Ramos (cell line): ENCODE measurements around the gene ART4.

ENCODE experiments used
- in situ Hi-C: fragments of 300-500 bp; cut with MboI; formaldehyde crosslinking; loops from one replicate; pipeline ENCODE4 v1.14.3; 2022; ENCODE audit warnings: low sequenced_read_pairs; ENCODE audit not compliant: unreplicated experiment

ART4 gene

GRCh38 chr12:14825256-14825655 lies 18.1 kb downstream of the ART4 start:
- in situ Hi-C loops = loop anchor here (25.0 kb wide), 1 partner anchor 437 kb away; no protein-coding TSS in a partner anchor

- in situ Hi-C loops = no loop called here
These were observed 19.2 kb downstream of the ART4 start for GRCh38 chr12:14824012-14824634.

GRCh38 chr12:14814014-14814413 lies 29.3 kb downstream of the ART4 start, which contains the start of gene SMCO3:
Gene SMCO3, minus strand, starts transcription at chr12:14814182. Its CDS starts 7,502 bp downstream, at chr12:14806680.
- in situ Hi-C loops = no loop called here

DNA sequence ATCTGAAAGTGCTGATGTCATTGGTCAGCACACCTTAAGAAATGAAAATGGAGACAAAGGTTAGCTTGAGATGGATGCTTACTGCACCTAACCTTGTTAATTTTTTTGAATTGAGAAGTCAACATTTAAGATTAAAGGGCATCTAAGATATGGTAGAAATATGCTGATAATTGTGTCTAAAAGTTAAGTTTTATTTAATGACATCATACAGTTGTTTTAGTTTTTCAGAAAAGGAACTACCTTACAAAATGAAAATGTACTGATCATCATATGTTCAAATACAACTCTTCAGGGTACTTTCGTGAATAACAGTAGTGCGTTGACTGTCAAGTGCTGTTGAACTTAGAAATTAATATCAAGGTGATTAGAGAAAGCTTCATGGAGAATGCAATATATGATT lies 31.8 kb downstream of the ART4 start:
- in situ Hi-C loops = no loop called here

DNA sequence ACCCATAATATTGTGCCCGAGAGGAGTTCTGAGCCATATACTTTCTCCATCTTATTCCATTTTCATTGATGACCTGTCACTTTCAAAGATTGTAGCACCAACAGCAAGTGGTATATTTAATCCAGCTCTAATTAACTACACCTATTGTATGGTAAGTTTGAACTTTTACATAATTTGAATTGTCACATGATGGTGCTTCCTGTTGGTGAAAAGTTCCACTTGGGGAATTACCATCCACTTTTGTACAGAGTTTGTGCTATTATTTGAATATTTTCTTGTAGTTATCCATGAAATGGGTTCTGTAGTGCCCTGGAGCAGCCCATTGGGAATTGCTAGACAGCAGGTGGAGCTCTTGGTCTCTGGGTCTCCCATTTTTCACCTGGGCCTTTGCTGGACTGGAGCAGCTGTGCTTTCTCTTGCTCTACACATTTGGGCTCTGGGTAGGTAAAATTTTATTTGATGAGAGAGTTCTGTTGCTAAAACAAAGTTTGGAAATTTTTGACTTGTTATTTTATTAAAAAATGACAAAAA lies 32.3 kb downstream of the ART4 start:
- in situ Hi-C loops = no loop called here

DNA sequence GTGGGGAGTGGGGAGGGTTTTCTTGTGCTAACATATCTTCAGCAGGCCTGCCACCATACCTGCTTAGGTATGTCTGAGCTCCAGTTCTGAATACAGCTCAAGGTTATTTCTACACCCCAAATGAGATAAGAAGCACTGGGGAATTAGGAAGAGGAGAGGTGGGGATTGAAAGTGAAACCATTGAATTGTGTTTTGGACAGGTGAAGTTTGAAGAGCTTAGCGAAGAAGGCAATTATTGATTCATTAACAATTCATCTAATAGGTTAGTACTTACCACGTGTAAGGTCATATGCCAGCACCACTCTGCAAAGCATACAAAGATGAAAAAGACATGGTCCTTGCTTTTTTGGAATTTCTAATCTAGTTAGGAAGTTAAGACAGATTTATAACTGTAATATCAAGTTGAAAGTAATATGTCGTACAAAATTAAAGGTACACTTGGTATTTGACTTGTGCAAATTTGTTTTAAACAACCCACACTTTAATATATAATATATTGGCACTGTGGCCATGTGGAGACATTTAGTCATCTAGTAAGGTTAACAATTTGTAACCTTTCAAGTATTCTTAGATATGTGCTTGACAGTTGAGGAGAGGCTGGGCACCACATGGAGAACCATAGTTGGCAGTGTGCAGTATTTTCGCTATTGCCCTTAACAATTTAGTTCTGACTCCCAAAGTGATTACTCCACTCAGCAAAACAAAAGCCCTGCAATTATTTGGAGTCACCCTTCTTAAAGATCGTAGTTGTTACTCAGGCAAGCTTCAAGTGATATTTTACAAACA lies 33.0 kb downstream of the ART4 start:
- in situ Hi-C loops = no loop called here

GRCh38 chr12:14803830-14804160 lies 39.5 kb downstream of the ART4 start:
- in situ Hi-C loops = no loop called here

DNA sequence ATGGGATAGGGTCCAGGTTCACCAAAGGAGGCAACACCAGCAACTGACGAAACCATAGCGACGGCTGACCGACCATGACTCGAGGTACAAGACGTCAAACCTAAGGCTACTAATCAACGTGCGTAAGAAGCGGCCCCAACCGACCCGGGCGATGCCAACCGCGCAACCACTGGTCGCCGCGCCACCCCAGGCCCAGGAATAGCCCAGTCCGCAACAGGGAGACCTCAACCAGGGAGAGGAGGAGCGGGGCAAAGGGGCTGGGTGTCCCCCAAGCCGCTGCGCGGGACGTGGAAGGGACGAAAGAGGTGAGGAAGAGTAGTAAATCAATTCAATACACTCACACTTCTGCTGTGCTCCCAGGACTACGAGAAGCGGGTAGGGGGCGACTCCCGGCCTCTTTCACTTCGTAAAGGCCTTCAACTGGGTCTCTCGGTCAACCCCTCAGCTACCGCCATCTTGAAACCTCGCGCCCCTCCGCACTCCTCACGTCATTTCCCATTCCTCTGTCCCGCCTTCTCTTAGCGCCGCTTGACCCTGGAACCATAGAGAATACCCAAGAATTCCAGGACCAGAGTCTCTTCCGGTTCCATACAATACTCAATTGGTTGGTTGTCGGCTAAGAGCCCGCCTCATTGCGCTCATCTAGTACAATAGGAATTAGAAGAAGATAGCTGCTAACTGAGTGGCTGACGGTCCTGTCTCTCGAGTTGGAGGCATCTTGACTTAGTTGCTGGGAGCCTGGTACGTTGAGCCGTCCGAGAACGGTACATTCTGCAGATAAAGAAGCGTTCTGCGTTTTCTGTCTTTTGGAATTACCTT lies 40.1 kb downstream of the ART4 start, which contains the start of the genes C12orf60 and WBP11:
C12orf60 (plus strand) TSS at position 660 of the 819 bp plus-strand sequence. CDS start 19,266 bp downstream, outside the sequence.
WBP11 (minus strand) TSS at position 468 of the 819 bp plus-strand sequence. CDS start 2,095 bp downstream, outside the sequence.
- in situ Hi-C loops = no loop called here

- in situ Hi-C loops = no loop called here
These were observed 40.7 kb downstream of the ART4 start for GRCh38 chr12:14802721-14803010.

DNA sequence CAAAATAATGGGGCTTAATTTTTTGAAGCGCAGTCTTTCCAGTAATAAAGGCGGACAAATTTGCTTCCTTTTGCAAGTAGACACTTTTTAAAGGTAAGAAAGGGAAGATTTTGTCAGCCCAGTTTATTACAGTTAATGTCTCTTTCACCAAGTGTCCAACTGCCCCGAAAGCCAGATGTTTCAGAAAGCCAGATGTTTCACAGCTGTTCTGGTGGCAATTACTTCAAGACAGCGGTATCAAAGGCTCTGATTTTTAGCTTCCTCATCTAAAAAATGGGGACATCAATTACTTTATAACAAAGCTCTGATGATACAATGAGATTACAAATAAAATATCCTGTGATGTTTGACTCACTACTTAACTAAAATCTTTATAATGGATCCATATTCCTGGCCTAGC lies 41.1 kb downstream of the ART4 start:
- in situ Hi-C loops = no loop called here

DNA sequence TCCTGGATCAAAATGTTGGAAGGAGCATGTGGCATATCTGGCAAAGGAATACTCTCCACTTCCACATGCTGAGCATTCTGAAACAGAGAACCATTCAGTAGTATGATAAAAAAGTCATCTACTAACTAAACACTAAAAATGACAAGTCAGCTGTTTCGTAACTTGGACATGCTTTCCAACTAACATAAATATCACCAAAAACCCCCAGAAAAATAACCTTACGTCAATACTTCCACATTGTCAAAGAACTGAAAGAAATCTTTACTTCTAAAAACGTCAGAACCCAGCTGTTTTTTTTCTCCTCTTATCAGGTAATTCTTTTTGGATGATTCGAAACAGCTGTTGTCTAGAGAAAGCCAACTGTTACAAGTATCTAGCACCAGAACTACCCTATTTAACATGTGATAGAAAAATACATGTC lies 48.3 kb downstream of the ART4 start:
- in situ Hi-C loops = no loop called here

GRCh38 chr12:14785568-14785967 lies 57.8 kb downstream of the ART4 start:
- in situ Hi-C loops = no loop called here

DNA sequence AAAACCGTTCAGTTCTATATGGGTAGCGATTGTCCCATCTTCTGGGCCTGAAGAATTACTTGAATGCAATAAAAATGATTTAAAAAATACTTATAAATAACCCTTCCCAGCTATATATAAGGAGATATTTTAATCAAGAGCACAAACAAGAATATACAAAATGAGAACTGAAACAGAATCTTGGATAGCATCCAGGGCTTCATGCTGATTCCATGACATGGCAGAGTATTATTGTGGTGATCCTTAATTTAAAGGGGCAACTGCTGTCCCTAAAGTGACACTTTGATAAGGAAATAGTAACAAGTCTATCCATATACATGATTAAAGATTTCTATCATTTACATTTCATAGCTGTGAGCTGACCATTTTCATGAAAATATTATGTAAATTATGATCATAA lies 58.9 kb downstream of the ART4 start:
- in situ Hi-C loops = no loop called here

DNA sequence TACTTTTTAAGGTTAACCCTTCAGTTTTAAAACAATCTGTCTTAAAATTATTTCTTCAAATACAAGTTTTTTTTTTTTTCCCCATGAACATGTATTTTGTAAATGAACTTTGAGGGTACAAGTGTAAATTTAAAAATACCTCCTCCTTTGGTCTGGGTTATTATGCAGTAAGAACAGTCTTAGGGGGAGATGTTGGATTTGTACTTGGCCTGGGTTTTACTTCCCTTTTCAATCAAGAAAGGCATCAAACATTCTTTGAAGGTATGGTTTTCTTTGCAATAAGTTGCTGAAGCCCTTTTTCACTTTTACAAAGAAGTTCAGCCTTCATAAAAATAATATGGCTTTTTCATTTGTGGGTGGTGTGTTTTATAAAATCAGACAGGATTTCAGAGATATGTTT lies 60.6 kb downstream of the ART4 start:
- in situ Hi-C loops = no loop called here

GRCh38 chr12:14781563-14781962 lies 61.8 kb downstream of the ART4 start:
- in situ Hi-C loops = no loop called here

GRCh38 chr12:14780859-14781258 lies 62.5 kb downstream of the ART4 start:
- in situ Hi-C loops = no loop called here

GRCh38 chr12:14779834-14780233 lies 63.5 kb downstream of the ART4 start:
- in situ Hi-C loops = no loop called here

GRCh38 chr12:14777271-14777670 lies 66.1 kb downstream of the ART4 start:
- in situ Hi-C loops = no loop called here

DNA sequence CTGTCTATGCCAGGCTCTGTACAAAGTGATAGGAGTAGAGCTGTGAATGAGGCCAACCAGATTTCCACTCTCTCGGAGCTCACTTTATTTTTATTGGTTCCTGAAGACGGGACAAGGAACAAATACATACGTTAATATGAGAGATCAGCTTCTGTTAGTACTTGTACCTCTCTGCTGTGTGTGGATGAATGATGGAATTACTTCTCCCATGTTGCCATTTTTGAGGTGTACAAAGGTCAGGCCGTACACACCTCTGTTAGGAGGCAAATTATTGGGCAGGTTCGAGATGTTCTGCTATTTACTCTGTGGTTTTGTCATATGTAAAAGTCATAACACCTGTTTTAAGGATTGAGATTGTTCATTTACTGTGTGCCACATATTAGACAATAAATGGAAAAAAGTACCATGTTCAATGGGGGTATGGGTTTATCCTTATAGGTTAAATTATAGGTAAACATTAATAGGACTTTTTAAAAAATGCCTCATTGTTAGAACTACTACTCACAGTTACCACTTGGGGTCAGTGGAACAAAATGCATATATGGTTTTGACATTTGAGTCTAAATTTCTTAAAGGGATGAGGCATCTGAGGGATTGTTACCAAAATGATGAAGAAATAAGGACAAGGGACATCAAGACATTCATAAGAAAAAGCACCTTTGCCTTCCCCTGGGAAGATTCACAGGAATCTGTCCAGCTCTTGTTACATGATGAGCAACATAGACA lies 66.9 kb downstream of the ART4 start:
- in situ Hi-C loops = no loop called here

- in situ Hi-C loops = no loop called here
These were observed 67.7 kb downstream of the ART4 start for GRCh38 chr12:14775636-14775980.
